GM19468 (cell line): ENCODE data around the gene DAO.
"Not testable (repeated sequence)": the region's sequence is repeated elsewhere in the genome, so short reads cannot be mapped to it uniquely, and the experiment has no call there.

Source experiments
- ATAC-seq: cut with Tn5 transposase; IDR thresholded peaks from one replicate; pipeline ENCODE4 v1.9.1; 2021; ENCODE audit warnings: mild to moderate bottlenecking, moderate library complexity, moderate number of reproducible peaks; ENCODE audit not compliant: unreplicated experiment; ENCODE audit errors: extremely low read depth

The DAO gene

DNA sequence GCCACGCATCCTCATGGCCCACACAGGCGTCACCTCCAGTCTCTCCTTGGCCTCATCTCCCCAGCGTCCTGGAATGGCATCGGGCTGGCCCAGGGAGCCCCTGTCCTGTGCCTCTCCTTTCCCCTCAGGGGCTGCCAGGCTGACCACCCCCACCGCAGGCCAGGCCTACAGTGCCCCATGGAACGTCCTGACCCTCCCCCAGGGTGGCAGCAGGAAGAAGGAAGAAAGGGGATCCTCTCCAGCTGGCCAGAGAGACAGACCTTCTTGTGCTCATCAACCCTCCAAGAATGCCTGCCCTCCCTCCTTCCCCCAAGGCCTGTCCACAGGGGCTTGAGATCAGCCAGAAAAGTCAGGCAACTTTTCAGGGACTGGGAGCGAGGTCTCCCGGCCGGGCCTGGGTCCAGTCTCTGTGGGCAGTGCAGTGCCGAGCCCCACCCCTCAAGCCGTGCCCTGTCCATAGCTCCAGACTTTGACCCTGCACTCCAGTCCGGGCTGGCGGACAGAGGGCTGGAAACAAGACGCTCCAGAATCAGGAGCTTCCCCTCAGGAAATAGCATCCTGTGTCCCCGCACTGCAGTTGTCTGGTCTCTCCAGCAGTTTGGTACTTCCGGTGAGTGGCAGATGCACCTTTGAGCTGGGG lies at the start of gene DAO:
Gene DAO (plus strand): TSS at position 478 of the 640 bp plus-strand sequence. CDS start 4,915 bp downstream, outside the sequence.
- ATAC-seq, result no peak

DNA sequence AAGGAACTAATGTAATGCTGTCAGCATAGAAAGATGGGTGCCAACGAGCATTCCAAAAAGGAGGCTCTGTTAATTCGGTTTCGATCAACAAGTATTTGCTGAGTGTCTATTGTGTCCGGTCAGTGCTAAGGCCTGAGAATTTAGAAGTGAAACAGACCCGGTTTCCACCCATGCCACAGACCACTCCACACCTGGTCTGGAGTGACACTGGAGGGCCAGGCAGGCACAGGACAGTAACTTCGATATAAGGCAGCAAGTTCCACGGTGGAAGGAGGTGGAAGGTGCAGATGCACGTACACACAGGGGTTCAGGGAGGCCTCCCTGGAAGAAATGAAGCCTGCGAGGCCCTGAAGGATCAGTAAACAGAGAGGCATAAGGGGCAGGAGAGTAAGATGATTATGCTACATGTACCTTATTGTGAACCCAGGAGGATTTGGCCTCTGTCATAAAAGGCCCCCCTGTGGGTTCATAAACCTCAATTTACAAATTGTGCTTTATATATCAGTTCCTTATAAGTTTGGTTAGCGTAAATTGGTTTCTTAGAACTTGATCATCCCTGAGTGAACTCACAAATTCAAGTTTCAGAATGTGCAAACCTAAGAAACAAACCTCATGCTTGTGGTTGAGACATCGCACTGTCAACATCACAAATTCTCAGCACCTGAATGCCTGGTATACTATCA lies 48.4 kb upstream of the DAO start:
- peak; percentile 51 for ATAC-seq

GRCh38 chr12:108832208-108832607 lies 47.7 kb upstream of the DAO start:
- no peak for ATAC-seq

DNA sequence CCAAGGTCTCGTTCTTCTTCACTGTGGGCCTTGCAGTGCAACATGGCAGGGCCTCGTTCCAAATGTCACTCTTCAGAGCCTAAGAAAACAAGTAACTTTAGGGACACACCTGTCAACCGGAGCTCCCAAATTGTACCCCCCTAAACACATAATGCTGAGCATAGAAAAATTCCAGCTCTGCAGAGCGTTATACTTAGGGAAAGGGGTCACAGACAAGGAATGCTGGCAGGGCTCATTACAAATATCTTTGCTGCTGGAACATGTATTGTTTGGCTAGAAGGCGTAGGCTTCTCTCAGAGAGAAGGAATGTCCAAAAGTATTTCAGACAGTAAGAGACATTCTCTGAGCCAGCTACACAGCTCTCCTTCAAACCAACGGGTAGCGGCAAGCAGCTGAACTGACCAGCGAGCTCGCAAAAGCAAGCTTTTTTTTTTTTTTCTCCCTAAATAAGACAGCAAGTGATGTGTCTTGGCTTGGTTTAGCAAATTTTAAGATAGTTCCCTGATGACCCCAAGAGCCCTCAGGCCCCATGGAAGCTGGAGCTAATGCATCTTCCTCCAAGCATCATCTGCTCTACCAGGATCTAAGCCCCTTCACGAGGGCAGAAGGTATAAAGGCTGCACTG lies 47.0 kb upstream of the DAO start:
- ATAC-seq, result no peak

- no peak for ATAC-seq
Measured at GRCh38 chr12:108833355-108833733, 46.5 kb upstream of the DAO start.

GRCh38 chr12:108833757-108834472 lies 46.0 kb upstream of the DAO start:
- no peak for ATAC-seq

- no peak for ATAC-seq
Measured at GRCh38 chr12:108835860-108836634, 43.8 kb upstream of the DAO start.

DNA sequence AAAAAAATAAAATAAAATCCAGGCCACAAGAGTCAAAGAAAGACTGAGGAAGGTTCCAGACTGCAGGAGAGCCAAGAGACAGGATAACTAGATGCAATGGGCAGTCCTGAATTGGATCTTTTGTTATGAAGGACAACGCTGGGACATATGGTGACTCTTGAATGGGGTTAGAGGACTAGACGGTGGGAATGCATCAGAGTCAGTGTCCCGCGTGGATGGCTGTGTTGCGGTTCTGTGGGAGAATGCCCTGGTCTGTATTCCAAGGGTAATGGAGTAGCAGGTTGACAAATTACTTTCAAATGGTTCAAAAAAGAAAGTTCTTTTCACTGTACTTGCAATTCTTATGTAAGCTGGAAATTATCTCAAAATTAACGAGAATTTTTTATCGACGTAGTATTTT lies 42.7 kb upstream of the DAO start:
- ATAC-seq, result no peak

DNA sequence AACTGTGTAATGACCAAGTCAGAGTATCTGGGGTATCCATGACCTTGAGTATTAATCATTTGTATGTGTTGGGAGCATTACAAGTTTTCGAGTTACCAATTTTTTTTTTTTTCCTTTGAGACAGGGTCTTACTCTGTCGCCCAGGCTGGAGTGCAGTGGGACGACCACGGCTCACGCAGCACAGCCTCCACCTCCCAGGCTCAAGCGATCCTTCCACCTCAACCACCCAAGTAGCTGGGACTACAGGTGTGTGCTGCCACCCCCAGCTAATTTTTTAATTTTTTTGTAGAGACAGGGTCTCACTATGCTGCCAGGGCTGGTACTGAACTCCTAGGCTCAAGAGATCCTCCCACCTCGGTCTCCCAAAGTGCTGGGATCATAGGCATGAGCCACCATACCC lies 42.2 kb upstream of the DAO start:
- no peak for ATAC-seq

DNA sequence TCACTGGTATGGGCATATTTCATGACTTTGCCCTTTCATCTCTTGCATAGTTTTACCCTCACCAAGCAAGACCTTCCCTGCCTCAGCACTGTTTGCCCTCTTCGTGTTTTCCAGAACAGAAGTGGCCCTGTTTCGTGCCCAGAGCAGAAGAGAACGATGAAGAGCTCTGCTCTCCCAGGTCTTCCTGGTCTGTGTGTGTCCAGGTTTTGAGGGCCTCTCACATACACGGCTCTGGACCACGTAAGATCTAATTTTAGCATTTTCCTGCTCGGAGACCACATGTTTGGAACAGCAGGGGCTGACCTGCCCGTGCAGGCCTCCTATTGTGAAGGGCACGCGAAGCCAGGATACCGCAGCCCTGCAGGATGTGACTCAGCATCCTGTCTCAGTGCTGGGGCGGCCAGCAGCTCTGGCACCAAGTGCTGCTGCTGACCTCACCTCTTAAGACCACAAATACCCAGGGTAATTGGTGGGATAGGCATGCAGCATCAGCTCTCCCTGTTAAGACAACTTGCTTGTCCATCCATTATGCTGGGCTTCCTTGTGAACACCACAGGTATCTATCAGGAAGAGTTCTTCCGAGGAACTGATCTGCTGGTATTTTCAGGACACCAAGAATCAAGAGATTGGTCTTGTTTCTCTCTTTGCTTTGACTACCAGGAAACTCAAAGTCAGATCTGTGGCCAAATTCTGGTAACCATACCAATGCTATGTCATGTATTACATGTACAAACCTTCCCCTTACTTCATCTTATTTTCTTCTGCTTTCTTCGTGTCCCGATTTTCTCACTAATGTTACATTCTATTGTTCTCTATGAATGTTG lies 41.5 kb upstream of the DAO start:
- ATAC-seq, result peak; percentile 55

DNA sequence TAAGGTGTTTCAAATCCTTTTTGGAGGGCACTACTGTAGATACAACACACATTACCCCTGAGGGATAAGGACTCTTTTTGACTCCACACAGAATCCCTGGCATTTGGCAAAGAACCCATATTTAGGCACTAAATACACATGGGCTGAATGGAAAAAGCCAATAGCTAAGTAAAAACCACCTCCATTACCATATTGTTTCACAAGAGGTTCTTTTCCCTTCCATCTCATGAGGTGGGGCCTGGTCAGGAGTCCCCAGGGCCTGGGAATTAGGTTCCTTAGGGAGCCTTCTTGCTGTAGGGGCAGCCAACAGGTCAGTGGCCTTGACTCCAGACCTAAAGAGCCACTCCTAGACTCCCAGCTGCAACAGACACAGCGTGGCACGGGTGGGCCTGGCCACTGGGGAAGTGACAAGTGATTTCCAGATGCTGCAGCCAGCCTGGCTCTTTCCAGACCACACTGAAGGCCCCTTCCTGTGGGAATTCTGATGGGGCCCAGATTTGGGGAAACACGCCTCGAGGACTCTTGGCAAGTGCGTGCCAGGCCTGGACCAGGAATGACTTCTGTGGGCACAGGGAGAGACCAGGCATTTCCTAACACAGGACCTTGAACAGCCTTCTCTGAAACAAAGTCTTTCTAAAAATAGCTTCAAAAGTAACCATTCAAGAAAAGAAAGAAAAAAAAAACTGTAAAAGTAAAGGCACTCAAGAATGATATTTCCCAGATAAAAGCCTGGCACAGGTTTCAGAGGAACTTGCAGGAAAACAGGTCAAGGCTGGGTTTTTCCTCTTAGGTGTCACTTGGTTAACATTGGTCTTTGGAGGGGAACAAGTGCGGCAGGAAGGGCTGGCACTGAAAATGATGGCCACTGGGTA lies 40.6 kb upstream of the DAO start:
- no peak for ATAC-seq

GRCh38 chr12:108839890-108840230 lies 40.0 kb upstream of the DAO start:
- no peak for ATAC-seq

DNA sequence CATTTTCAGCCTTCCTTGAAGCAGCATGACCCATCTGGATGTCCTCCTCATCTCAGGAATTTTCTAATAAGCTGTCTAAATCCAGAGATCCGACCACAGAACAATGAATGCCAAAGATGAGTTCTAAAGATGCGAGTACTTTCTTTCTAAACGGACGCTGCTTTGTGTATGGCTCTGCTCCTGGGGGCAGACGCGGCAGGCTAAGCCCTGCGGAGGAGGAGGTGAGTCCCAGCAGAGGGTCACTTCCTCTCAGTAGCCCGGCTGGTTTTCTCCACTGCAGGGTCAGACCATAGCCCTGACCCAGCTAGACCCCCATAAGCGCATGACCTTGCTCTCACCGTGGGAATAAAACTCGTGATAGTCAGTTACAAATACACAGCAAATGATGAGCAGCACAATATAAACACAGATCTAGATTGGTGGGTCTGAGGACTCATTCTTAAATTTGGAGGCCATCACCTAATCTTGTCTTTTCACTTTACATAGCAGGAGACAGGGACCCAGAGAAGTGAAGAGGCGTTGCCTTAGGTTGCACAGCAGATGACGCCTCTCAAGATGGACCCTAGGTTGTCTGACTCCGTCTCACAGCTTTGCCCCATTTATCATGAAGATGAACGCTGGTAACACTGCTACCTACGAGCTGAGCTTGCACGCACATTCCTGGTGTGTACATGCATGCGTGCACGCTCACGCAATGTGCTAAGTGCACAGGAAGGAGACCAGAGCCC lies 39.1 kb upstream of the DAO start:
- ATAC-seq, result no peak

- not testable (repeated sequence) for ATAC-seq
Measured at GRCh38 chr12:108841825-108842224, 38.1 kb upstream of the DAO start.

GRCh38 chr12:108842361-108842760 lies 37.5 kb upstream of the DAO start:
- no peak for ATAC-seq

- no peak for ATAC-seq
Measured at GRCh38 chr12:108843187-108843586, 36.7 kb upstream of the DAO start.

GRCh38 chr12:108845696-108846095 lies 34.2 kb upstream of the DAO start:
- no peak for ATAC-seq

GRCh38 chr12:108846290-108846701 lies 33.6 kb upstream of the DAO start:
- ATAC-seq, result no peak
